OCI-LY1 (cell line): ENCODE measurements around the gene SIVA1.

Experiments used
- EZH2 ChIP-seq: fragments of 200-600 bp; sonication (generic), shearing (Covaris generic); IDR thresholded peaks from 2 replicates; pipeline ENCODE4 v1.8.0; 2017; ENCODE audit warnings: borderline replicate concordance, mixed run types, mild to moderate bottlenecking, antibody characterized with exemption, low read length, moderate library complexity, mixed read lengths
- TF ChIP-seq, protein P1 (sequence below): fragments of 200-600 bp; sonication (generic), shearing (Covaris generic); IDR thresholded peaks from 2 replicates; pipeline ENCODE4 v1.5.1; 2017; ENCODE audit warnings: mild to moderate bottlenecking, antibody characterized with exemption, low read length, moderate library complexity, mixed read lengths

DNA sequence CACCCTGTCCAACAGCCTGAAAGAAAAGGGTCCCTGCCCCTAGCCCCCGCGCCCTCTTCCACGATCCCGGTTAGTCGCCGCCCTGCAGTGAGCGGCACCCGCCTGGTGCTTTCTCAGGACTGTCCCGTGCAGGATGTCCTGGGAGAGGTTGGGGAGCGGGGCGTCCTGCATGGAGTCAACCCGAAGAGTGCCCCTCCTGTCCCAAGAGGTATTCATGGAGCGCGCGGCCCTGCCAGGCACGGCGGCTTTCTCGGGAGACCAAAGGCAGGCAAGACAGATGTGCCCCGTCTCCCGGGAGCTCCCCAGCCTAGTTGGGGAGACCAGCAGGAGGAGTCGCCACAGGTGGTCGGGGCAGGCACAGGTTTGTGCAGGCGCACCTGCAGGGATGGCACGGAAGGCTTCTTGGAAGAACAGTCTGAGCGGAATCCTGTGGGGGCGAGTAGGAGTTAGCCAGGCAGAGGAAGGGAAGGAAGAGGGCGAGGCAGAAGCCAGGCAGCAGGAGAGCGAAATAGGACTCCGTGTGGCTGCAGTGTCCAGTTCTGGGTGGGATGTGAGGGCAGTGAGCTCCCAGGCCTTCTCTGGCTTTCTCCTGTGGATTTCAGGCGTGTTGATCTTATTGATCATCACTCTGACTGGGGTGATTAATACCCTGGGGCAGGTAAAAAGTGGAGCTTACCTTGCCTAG lies 723 bp downstream of the SIVA1 start:
- TF ChIP-seq, protein P1, sequence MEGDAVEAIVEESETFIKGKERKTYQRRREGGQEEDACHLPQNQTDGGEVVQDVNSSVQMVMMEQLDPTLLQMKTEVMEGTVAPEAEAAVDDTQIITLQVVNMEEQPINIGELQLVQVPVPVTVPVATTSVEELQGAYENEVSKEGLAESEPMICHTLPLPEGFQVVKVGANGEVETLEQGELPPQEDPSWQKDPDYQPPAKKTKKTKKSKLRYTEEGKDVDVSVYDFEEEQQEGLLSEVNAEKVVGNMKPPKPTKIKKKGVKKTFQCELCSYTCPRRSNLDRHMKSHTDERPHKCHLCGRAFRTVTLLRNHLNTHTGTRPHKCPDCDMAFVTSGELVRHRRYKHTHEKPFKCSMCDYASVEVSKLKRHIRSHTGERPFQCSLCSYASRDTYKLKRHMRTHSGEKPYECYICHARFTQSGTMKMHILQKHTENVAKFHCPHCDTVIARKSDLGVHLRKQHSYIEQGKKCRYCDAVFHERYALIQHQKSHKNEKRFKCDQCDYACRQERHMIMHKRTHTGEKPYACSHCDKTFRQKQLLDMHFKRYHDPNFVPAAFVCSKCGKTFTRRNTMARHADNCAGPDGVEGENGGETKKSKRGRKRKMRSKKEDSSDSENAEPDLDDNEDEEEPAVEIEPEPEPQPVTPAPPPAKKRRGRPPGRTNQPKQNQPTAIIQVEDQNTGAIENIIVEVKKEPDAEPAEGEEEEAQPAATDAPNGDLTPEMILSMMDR: no peak
- TF ChIP-seq EZH2: no peak
